ENCODE results near the gene CENPP.

Gene CENPP

DNA sequence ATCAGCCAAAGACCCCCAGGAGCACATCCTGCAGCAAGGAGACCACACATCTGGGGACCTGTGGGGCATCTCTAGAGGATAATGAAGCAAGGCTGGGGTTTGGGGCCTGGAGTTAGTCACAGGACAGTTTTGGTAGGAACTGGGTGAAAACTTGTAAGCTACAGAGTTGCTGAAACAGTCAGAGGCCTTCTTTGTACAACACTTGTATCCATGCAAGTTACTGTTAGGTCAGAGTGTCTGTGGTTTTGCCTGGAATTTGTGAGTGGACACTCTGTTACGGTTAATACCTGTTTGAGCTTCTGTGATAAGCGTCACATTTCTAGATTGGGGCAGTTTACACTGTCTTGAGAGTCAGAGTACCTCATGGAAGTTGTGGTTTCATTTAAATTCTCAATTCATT, 179.1 kb downstream of the CENPP start:
- CTCF ChIA-PET = no interaction called here
- POLR2A ChIA-PET = no interaction called here
- no peak for TF ChIP-seq L3MBTL2 (conservative IDR thresholded peaks at IDR 0.05)
- no peak for TF ChIP-seq FOXK2 (IDR thresholded peaks at IDR 0.05)
- TF ChIP-seq SP1 (IDR thresholded peaks at IDR 0.05) = no peak
- TF ChIP-seq FOXM1 (IDR thresholded peaks at IDR 0.05; ENCODE audit: borderline replicate concordance) = no peak
- no peak for TF ChIP-seq ELF4 (IDR thresholded peaks at IDR 0.05)
- TF ChIP-seq LEF1 (IDR thresholded peaks at IDR 0.05; ENCODE audit: borderline replicate concordance) = no peak
- TF ChIP-seq, protein P1, sequence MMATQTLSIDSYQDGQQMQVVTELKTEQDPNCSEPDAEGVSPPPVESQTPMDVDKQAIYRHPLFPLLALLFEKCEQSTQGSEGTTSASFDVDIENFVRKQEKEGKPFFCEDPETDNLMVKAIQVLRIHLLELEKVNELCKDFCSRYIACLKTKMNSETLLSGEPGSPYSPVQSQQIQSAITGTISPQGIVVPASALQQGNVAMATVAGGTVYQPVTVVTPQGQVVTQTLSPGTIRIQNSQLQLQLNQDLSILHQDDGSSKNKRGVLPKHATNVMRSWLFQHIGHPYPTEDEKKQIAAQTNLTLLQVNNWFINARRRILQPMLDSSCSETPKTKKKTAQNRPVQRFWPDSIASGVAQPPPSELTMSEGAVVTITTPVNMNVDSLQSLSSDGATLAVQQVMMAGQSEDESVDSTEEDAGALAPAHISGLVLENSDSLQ (IDR thresholded peaks at IDR 0.05) = no peak
- TF ChIP-seq ZNF384 (IDR thresholded peaks at IDR 0.05) = no peak
- TF ChIP-seq TARDBP (IDR thresholded peaks at IDR 0.05) = no peak
- TF ChIP-seq ARNT (IDR thresholded peaks at IDR 0.05) = no peak
- no peak for TF ChIP-seq SUZ12 (IDR thresholded peaks at IDR 0.05)
- no peak for TF ChIP-seq BHLHE40 (IDR thresholded peaks at IDR 0.05; ENCODE audit: borderline replicate concordance)
- no peak for TF ChIP-seq CTBP1 (IDR thresholded peaks at IDR 0.05; ENCODE audit: borderline replicate concordance)
- no peak for TF ChIP-seq NFRKB (IDR thresholded peaks at IDR 0.05)
- TF ChIP-seq HDGF (IDR thresholded peaks at IDR 0.05; ENCODE audit: borderline replicate concordance) = no peak
- TF ChIP-seq FOXA1 (IDR thresholded peaks at IDR 0.05) = no peak
- no peak for DNase-seq (ENCODE audit: extremely low spot score)

DNA sequence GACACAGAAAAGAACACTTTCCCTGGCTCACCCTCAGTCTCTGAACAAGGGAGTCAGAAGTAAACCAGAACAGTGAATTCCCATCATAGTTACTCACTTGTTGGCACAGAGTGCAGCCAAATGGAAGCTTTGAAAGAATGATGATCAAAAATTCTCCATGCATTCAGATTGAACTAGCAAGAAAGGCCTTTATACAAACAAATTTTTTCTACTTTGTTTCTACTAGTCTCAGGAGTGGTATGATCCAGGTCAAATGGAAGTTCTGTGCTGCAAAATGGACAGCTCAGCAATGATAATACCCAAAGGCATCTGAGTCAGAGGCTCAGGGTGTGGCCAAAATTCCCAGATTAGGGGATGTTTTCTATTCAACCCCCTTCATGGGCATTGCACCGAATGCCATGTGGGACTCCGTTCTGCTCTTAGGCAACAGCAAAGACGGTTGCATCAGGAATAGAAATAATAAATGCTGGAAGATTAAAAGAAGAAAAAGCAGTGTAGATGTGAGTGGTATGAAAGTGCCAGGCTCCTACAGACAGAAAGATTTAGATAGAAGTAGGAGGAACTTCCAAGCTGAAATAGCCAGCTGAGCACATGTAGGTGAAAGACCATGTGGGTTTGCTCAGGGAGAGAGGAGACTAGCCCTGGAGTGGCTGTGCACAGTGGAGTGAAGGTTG, 180.6 kb downstream of the CENPP start:
- CTCF ChIA-PET = no interaction called here

DNA sequence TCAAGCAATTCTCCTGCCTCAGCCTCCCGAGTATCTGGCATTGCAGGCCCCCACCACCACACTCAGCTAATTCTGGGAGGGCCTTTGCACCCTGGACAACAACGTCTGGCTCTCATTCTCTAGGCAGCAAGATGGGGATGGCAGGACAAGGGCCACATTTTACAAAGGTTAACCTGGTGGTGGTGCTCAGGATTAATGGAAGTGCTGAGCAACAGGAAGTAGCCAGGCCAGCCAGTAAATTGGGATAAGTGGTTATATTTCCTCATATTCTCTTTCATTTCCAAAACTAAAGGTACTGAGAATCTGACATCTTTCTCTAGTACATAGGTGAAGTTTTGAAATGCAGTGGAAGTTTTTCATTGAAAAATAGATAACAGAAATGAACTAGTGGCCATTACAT, 181.3 kb downstream of the CENPP start:
- ChIA-PET POLR2A (no interaction called here), CTCF (no interaction called here)
- TF ChIP-seq FOXA1 (IDR thresholded peaks at IDR 0.05) = no peak
- no peak for TF ChIP-seq NFRKB (IDR thresholded peaks at IDR 0.05)
- TF ChIP-seq ARNT (IDR thresholded peaks at IDR 0.05) = no peak
- no peak for TF ChIP-seq TARDBP (IDR thresholded peaks at IDR 0.05)
- TF ChIP-seq, protein P1 (IDR thresholded peaks at IDR 0.05) = no peak
- no peak for TF ChIP-seq FOXM1 (IDR thresholded peaks at IDR 0.05; ENCODE audit: borderline replicate concordance)
- no peak for TF ChIP-seq LEF1 (IDR thresholded peaks at IDR 0.05; ENCODE audit: borderline replicate concordance)
- TF ChIP-seq FOXK2 (IDR thresholded peaks at IDR 0.05) = no peak
- TF ChIP-seq L3MBTL2 (conservative IDR thresholded peaks at IDR 0.05) = no peak
- no peak for DNase-seq (ENCODE audit: extremely low spot score)

More for the DNA sequence above, 180.6 kb downstream of the CENPP start:
- no peak for TF ChIP-seq BHLHE40 (IDR thresholded peaks at IDR 0.05; ENCODE audit: borderline replicate concordance)
- TF ChIP-seq NFRKB (IDR thresholded peaks at IDR 0.05) = no peak
- no peak for TF ChIP-seq TARDBP (IDR thresholded peaks at IDR 0.05)
- TF ChIP-seq SP1 (IDR thresholded peaks at IDR 0.05) = no peak
- TF ChIP-seq CTBP1 (IDR thresholded peaks at IDR 0.05; ENCODE audit: borderline replicate concordance) = no peak
- no peak for TF ChIP-seq ARNT (IDR thresholded peaks at IDR 0.05)
- TF ChIP-seq SUZ12 (IDR thresholded peaks at IDR 0.05) = no peak
- TF ChIP-seq ELF4 (IDR thresholded peaks at IDR 0.05) = no peak
- no peak for TF ChIP-seq FOXK2 (IDR thresholded peaks at IDR 0.05)
- no peak for TF ChIP-seq FOXM1 (IDR thresholded peaks at IDR 0.05; ENCODE audit: borderline replicate concordance)
- no peak for TF ChIP-seq LEF1 (IDR thresholded peaks at IDR 0.05; ENCODE audit: borderline replicate concordance)
- no peak for TF ChIP-seq FOXA1 (IDR thresholded peaks at IDR 0.05)
- no peak for TF ChIP-seq HDGF (IDR thresholded peaks at IDR 0.05; ENCODE audit: borderline replicate concordance)
- no peak for TF ChIP-seq ZNF384 (IDR thresholded peaks at IDR 0.05)
- POLR2A ChIA-PET = no interaction called here
- no peak for DNase-seq (ENCODE audit: extremely low spot score)

DNA sequence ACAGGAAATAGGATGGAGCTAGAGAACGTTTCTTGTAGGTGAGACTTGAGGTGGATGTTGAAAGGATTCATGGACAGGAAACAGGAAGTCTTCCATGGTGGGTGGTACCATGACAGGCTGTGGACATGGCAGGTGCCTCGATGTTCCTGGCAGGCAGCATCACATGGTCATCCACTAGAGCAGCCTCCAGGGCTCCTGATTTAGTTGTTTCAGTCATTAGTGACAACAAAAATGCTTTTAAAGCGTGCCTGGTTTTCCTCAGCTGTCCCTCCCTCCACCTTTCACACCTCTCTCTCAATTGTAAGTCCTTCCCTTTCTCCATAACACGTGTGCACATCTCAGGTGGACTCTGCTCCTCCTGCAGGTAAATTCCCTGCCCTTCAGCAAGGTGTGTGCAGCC, 181.7 kb downstream of the CENPP start:
- ChIA-PET POLR2A (no interaction called here), CTCF (no interaction called here)
- TF ChIP-seq FOXM1 (IDR thresholded peaks at IDR 0.05; ENCODE audit: borderline replicate concordance) = no peak
- TF ChIP-seq L3MBTL2 (conservative IDR thresholded peaks at IDR 0.05) = no peak
- TF ChIP-seq, protein P1 (IDR thresholded peaks at IDR 0.05) = no peak
- TF ChIP-seq SP1 (IDR thresholded peaks at IDR 0.05) = no peak
- no peak for TF ChIP-seq ZNF384 (IDR thresholded peaks at IDR 0.05)
- TF ChIP-seq LEF1 (IDR thresholded peaks at IDR 0.05; ENCODE audit: borderline replicate concordance) = no peak
- no peak for TF ChIP-seq SUZ12 (IDR thresholded peaks at IDR 0.05)
- no peak for TF ChIP-seq BHLHE40 (IDR thresholded peaks at IDR 0.05; ENCODE audit: borderline replicate concordance)
- no peak for TF ChIP-seq NFRKB (IDR thresholded peaks at IDR 0.05)
- TF ChIP-seq TARDBP (IDR thresholded peaks at IDR 0.05) = no peak
- TF ChIP-seq CTBP1 (IDR thresholded peaks at IDR 0.05; ENCODE audit: borderline replicate concordance) = no peak
- no peak for TF ChIP-seq FOXA1 (IDR thresholded peaks at IDR 0.05)
- no peak for TF ChIP-seq HDGF (IDR thresholded peaks at IDR 0.05; ENCODE audit: borderline replicate concordance)
- TF ChIP-seq ARNT (IDR thresholded peaks at IDR 0.05) = no peak
- DNase-seq (ENCODE audit: extremely low spot score) = no peak

DNA sequence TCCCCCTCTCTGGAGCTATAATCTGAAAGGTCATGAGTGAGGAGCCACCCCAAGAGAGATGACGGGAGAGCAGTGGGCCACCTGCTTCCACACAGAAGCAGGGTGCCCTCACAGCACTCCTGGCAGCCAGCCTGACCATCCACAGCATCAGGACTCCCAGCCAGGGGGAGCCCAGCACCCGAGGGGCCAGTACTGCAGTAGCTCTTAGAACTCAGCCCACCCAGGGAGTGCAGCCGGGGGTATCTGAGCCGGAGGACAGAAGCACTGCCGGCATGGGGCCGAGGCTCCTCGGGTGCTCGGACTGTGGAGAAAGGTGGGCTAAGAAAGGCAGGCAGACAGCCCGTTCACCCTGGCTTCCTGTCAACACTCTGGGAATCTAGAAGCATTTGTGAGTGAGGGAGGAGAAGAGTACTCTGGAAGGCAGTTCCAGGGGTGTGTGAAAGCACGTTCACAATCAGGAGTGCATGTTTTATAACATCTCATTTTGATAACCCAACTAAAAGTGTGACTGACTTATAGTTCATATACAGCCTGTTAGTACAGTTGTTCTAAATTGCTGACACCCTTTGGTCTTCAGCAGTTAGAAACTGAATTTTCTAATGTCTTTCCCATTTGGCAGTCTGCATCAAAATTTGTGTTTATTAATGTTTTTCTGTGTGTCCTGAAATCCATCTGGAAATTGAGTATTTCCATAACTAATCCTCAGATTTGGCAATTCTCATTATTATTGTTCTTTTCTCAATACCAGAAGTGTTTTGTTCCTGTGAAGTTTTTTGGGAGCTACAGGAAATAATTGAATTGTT, 182.5 kb downstream of the CENPP start:
- ChIA-PET CTCF (no interaction called here), POLR2A (no interaction called here)
- DNase-seq (ENCODE audit: extremely low spot score) = no peak
- TF ChIP-seq FOXA1 (IDR thresholded peaks at IDR 0.05) = no peak
- no peak for TF ChIP-seq LEF1 (IDR thresholded peaks at IDR 0.05; ENCODE audit: borderline replicate concordance)
- TF ChIP-seq, protein P1 (IDR thresholded peaks at IDR 0.05) = no peak
- TF ChIP-seq ZNF384 (IDR thresholded peaks at IDR 0.05) = no peak
- TF ChIP-seq SP1 (IDR thresholded peaks at IDR 0.05) = no peak
- TF ChIP-seq CTBP1 (IDR thresholded peaks at IDR 0.05; ENCODE audit: borderline replicate concordance) = no peak
- no peak for TF ChIP-seq FOXM1 (IDR thresholded peaks at IDR 0.05; ENCODE audit: borderline replicate concordance)
- no peak for TF ChIP-seq ELF4 (IDR thresholded peaks at IDR 0.05)
- TF ChIP-seq ARNT (IDR thresholded peaks at IDR 0.05) = no peak
- TF ChIP-seq SUZ12 (IDR thresholded peaks at IDR 0.05) = no peak
- no peak for TF ChIP-seq BHLHE40 (IDR thresholded peaks at IDR 0.05; ENCODE audit: borderline replicate concordance)
- TF ChIP-seq HDGF (IDR thresholded peaks at IDR 0.05; ENCODE audit: borderline replicate concordance) = no peak
- TF ChIP-seq NFRKB (IDR thresholded peaks at IDR 0.05) = no peak
- TF ChIP-seq FOXK2 (IDR thresholded peaks at IDR 0.05) = no peak
- no peak for TF ChIP-seq L3MBTL2 (conservative IDR thresholded peaks at IDR 0.05)
- no peak for TF ChIP-seq TARDBP (IDR thresholded peaks at IDR 0.05)
